Measurements from ENCODE around the gene MBP. TPM values are rescaled to one million over a fixed set of nuclear protein-coding genes. Genes with fewer than 3 reads are reported as not detected.
A peak's percentile ranks its signal among the peaks of the same experiment; 100 is the strongest.

MBP gene
- total and polyA plus RNA-seq, 2 of the 13 experiments (the other 11 are each of a cell fraction or from before 2014, with no cell fraction given): 5.0 to 8.5 TPM

DNA sequence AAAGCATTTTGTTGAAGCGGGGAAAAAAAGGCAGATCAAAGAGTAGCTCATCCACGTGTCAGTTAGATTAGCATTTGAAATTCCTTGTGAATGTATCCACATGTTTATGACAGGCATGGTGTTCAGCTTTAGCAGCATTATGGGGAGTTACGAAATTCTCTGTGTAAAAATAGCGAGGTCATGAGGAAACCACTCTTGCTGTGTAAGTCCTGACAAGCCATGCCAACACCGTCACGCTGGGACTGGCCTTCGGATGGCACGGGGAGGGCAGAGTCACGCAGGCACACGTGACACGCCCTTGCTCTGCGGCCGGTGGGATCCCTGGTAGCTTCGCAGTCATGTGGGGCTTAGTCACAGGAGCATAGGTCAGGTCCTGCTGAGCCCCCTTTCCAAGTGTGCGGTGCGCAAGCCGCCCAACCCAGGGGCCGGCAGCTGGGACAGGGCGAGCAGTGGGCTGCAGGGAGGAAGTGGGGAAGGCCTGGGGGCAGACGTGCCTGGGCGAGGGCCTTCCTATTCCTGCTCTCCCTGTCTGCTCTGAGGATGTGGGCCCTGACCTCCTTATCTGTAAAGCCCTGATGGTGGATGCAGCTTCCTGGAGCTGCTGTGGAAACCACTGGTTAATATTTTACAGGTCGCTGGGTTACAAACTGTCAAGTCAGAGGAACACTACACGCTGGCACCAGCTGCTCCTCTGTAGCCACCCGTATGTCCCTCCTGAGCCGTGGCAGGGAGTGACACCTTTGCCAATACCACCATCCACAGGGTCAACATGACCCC, 18.0 kb downstream of the MBP start (continued):
- TF ChIP-seq, protein P1, sequence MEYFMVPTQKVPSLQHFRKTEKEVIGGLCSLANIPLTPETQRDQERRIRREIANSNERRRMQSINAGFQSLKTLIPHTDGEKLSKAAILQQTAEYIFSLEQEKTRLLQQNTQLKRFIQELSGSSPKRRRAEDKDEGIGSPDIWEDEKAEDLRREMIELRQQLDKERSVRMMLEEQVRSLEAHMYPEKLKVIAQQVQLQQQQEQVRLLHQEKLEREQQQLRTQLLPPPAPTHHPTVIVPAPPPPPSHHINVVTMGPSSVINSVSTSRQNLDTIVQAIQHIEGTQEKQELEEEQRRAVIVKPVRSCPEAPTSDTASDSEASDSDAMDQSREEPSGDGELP (IDR thresholded peaks at IDR 0.05; ENCODE audit: borderline replicate concordance, low read depth): peak; percentile 92
- TF ChIP-seq ZBTB44 (CRISPR knock-in tag; IDR thresholded peaks at IDR 0.05): no peak
- peak; percentile 84 for TF ChIP-seq ZBTB38 (CRISPR knock-in tag; IDR thresholded peaks at IDR 0.05)
- TF ChIP-seq, protein P2, sequence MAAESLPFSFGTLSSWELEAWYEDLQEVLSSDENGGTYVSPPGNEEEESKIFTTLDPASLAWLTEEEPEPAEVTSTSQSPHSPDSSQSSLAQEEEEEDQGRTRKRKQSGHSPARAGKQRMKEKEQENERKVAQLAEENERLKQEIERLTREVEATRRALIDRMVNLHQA (CRISPR knock-in tag; IDR thresholded peaks at IDR 0.05): no peak
- TF ChIP-seq JARID2 (CRISPR knock-in tag; IDR thresholded peaks at IDR 0.05; ENCODE audit: insufficient replicate concordance): no peak
- peak; percentile 51; the same call in 1 of the 2 replicates for TF ChIP-seq CSRNP1 (CRISPR knock-in tag; IDR thresholded peaks at IDR 0.05)
- TF ChIP-seq ZNF713 (CRISPR knock-in tag; IDR thresholded peaks at IDR 0.05): no peak
- TF ChIP-seq ZNF691 (CRISPR knock-in tag; IDR thresholded peaks at IDR 0.05; ENCODE audit: borderline replicate concordance, low read depth): peak; percentile 67; the same call in 1 of the 2 replicates
- TF ChIP-seq TCF7L2 (IDR thresholded peaks at IDR 0.05; ENCODE audit: low read depth, low read length): no peak
- TF ChIP-seq, protein P3, sequence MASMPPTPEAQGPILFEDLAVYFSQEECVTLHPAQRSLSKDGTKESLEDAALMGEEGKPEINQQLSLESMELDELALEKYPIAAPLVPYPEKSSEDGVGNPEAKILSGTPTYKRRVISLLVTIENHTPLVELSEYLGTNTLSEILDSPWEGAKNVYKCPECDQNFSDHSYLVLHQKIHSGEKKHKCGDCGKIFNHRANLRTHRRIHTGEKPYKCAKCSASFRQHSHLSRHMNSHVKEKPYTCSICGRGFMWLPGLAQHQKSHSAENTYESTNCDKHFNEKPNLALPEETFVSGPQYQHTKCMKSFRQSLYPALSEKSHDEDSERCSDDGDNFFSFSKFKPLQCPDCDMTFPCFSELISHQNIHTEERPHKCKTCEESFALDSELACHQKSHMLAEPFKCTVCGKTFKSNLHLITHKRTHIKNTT (CRISPR knock-in tag; IDR thresholded peaks at IDR 0.05): no peak
- TF ChIP-seq POGZ (CRISPR knock-in tag; IDR thresholded peaks at IDR 0.05): peak; percentile 70
- no peak for TF ChIP-seq CENPX (CRISPR knock-in tag; IDR thresholded peaks at IDR 0.05)
- TF ChIP-seq PHB2 (IDR thresholded peaks at IDR 0.05; ENCODE audit: partially characterized antibody): no peak
- peak; percentile 96 for TF ChIP-seq ZNF292 (CRISPR knock-in tag; IDR thresholded peaks at IDR 0.05; ENCODE audit: borderline replicate concordance, low read depth)
- TF ChIP-seq MED8 (CRISPR knock-in tag; IDR thresholded peaks at IDR 0.05; ENCODE audit: insufficient replicate concordance): peak; percentile 68
- TF ChIP-seq NKX3-1 (CRISPR knock-in tag; IDR thresholded peaks at IDR 0.05): no peak
- no peak for TF ChIP-seq PPARG (CRISPR knock-in tag; conservative IDR thresholded peaks at IDR 0.05)
- peak; percentile 61; the same call in 1 of the 2 replicates for TF ChIP-seq PHF20 (CRISPR knock-in tag; IDR thresholded peaks at IDR 0.05)
- TF ChIP-seq ZNF543 (CRISPR knock-in tag; IDR thresholded peaks at IDR 0.05): peak; percentile 67; the same call in 1 of the 2 replicates
- TF ChIP-seq ETV6 (CRISPR knock-in tag; conservative IDR thresholded peaks at IDR 0.05): no peak

Measured in HepG2 (cell line).